GM10847 (cell line): ENCODE results near the gene CD24.

Experiments used
- POLR2A ChIP-seq: IDR thresholded peaks from 2 replicates; pipeline ENCODE4 v1.6.1; 2011; ENCODE audit not compliant: insufficient read length; ENCODE audit errors: extremely low read depth

Gene CD24

DNA sequence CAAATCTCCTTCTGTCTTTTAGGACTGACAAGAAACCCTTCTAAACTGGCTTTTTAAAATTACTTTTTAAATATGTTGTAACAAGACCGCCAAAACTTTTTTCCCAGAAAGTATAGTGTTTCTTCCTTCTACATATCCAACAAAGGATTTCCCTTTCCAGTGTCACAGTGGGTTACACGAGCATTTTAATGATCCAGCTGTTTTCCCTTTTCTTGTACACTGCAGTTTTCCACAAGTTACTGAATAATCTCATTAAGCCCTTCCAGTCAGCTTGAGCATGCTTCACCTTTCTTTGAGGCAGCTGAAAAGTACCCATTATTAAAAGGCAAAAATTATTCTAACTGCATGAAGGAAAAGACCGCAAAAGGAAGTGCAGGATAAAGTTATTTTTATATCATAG lies 48.6 kb downstream of the CD24 start:
- TF ChIP-seq POLR2A, result no peak

DNA sequence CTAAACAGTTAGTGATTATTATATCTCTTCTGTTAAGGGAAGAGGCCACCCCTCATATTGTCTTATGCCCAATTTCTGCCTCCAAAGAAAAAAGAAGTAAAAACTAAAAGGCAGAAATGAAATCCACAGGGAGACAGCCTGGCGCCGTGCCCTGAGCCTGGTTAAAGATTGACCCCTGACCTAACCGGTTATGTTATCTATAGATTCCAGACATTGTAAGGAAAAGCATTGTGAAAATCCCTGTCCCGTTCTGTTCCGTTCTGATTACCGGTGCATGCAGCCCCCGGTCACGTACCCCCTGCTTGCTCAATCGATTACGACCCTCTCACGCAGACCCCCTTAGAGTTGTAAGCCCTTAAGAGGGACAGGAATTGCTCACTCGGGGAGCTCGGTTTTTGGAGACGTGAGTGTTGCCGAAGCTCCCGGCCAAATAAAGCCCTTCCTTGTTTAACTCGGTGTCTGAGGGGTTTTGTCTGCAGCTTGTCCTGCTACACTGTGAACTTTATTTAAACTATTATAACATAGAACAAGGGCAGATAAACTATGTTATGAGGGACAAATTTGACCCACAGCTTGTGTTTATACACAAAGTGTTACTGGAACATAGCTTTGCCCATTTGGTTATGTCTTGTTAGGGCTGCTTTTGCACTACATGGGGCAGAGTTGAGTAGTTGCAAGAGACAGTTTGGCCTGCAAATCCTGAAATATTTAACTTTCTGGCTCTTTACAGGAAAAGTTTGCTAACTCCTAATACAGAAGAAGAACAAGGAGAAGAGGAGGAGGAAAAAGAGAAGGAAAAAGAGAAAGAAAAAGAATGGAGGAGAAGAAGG lies 49.6 kb downstream of the CD24 start:
- no peak for TF ChIP-seq POLR2A

- no peak for TF ChIP-seq POLR2A
Measured at GRCh38 chr6:106922626-106923025, 51.9 kb downstream of the CD24 start.
